GM21367 (cell line): ENCODE measurements around the gene TCF7L2.
"Not testable (repeated sequence)": the region's sequence is repeated elsewhere in the genome, so short reads cannot be mapped to it uniquely, and the experiment has no call there.

Experiments
- ATAC-seq: cut with Tn5 transposase; IDR thresholded peaks from one replicate; pipeline ENCODE4 v1.9.1; 2021; ENCODE audit not compliant: unreplicated experiment

The TCF7L2 gene

GRCh38 chr10:113061557-113061956 lies 111.5 kb downstream of the TCF7L2 start:
- ATAC-seq, result no peak

- ATAC-seq, result no peak
Observed at GRCh38 chr10:113063043-113063967, 113.3 kb downstream of the TCF7L2 start.

GRCh38 chr10:113064039-113064438 lies 114.0 kb downstream of the TCF7L2 start:
- no peak for ATAC-seq

GRCh38 chr10:113066120-113066519 lies 116.1 kb downstream of the TCF7L2 start:
- not testable (repeated sequence) for ATAC-seq

- ATAC-seq, result no peak
Observed at GRCh38 chr10:113066561-113067312, 116.7 kb downstream of the TCF7L2 start.

- ATAC-seq, result no peak
Observed at GRCh38 chr10:113067501-113067900, 117.5 kb downstream of the TCF7L2 start.

- no peak for ATAC-seq
Observed at GRCh38 chr10:113068178-113068890, 118.3 kb downstream of the TCF7L2 start.

- ATAC-seq, result no peak
Observed at GRCh38 chr10:113069595-113069994, 119.5 kb downstream of the TCF7L2 start.

GRCh38 chr10:113071446-113071845 lies 121.4 kb downstream of the TCF7L2 start:
- ATAC-seq, result no peak

- ATAC-seq, result no peak
Observed at GRCh38 chr10:113073549-113074189, 123.6 kb downstream of the TCF7L2 start.

GRCh38 chr10:113076949-113077348 lies 126.9 kb downstream of the TCF7L2 start:
- ATAC-seq, result no peak

GRCh38 chr10:113078282-113078907 lies 128.3 kb downstream of the TCF7L2 start:
- ATAC-seq, result no peak

GRCh38 chr10:113080061-113080924 lies 130.2 kb downstream of the TCF7L2 start:
- no peak for ATAC-seq

GRCh38 chr10:113080925-113081229 lies 130.8 kb downstream of the TCF7L2 start:
- ATAC-seq, result no peak

GRCh38 chr10:113084031-113084430 lies 134.0 kb downstream of the TCF7L2 start:
- no peak for ATAC-seq

GRCh38 chr10:113085776-113086175 lies 135.7 kb downstream of the TCF7L2 start:
- no peak for ATAC-seq

- ATAC-seq, result no peak
Observed at GRCh38 chr10:113086282-113086681, 136.2 kb downstream of the TCF7L2 start.

- ATAC-seq, result no peak
Observed at GRCh38 chr10:113087165-113088029, 137.3 kb downstream of the TCF7L2 start.

GRCh38 chr10:113088194-113088593 lies 138.1 kb downstream of the TCF7L2 start:
- ATAC-seq, result no peak
